Measurements from ENCODE around the gene TAMM41. TPM values are rescaled to one million over a fixed set of nuclear protein-coding genes. Genes with fewer than 3 reads are reported as not detected.

The TAMM41 gene
- total and polyA plus RNA-seq, 4 donors, result 3.0 to 8.7 (median 5.0) TPM

- no peak overlapping the region for H3K9ac ChIP-seq (ENCODE audit: low read depth in 1 of 2, low read length in 2 of 2)
- no peak for TF ChIP-seq YY1 (IDR thresholded peaks at IDR 0.05)
- no peak for TF ChIP-seq HNF4G (IDR thresholded peaks at IDR 0.05)
- TF ChIP-seq TAF1 (conservative IDR thresholded peaks at IDR 0.05), result no peak
- no peak for TF ChIP-seq CTCF (IDR thresholded peaks at IDR 0.05; ENCODE audit: low read depth, low read length, missing input control)
- no peak overlapping the region for H3K4me3 ChIP-seq (ENCODE audit: low read depth in 1 of 3, low read length in 3 of 3)
- 81% methylated on average over 5 of the region's 5 CpGs for WGBS
- no peaks in the 10 kb centered on the region for H3K27me3 ChIP-seq (ENCODE audit: control insufficient read depth in 4 of 4, insufficient read depth in 4 of 4, low read length in 3 of 4)
- peaks cover 0 to under 1% (median 0%) of the 10 kb centered on the region in 4 donors for H3K9me3 ChIP-seq (ENCODE audit: control insufficient read depth in 4 of 4, low read length in 3 of 4)
- no peak for DNase-seq (ENCODE audit: low spot score)
- peaks cover 3 to 24% (median 14%) of the 10 kb centered on the region in 4 donors for H3K36me3 ChIP-seq (ENCODE audit: control insufficient read depth in 4 of 4, insufficient read depth in 3 of 4, low read depth in 1 of 4, low read length in 3 of 4)
- H3K27ac ChIP-seq (ENCODE audit: low read depth in 1 of 2, low read length in 2 of 2), result no peak overlapping the region
- peaks cover 0 to 17% (median 13%) of the 10 kb centered on the region in 4 donors for H3K4me1 ChIP-seq (ENCODE audit: control insufficient read depth in 4 of 4, insufficient read depth in 4 of 4, low read length in 3 of 4)
These were observed 1.8 kb downstream of the TAMM41 start for GRCh38 chr3:11844891-11845290.

GRCh38 chr3:11835028-11835639, 11.6 kb downstream of the TAMM41 start:
- Histone ChIP-seq H3K27ac (ENCODE audit: low read depth in 1 of 2, low read length in 2 of 2) (no peak overlapping the region), H3K9me3 (ENCODE audit: control insufficient read depth in 4 of 4, low read length in 3 of 4) (peaks cover 0 to 3% (median 0%) of the 10 kb centered on the region in 4 donors), H3K27me3 (ENCODE audit: control insufficient read depth in 4 of 4, insufficient read depth in 4 of 4, low read length in 3 of 4) (no peaks in the 10 kb centered on the region), H3K4me3 (ENCODE audit: low read depth in 1 of 3, low read length in 3 of 3) (no peak overlapping the region), H3K36me3 (ENCODE audit: control insufficient read depth in 4 of 4, insufficient read depth in 3 of 4, low read depth in 1 of 4, low read length in 3 of 4) (peaks cover 5 to 32% (median 23%) of the 10 kb centered on the region in 4 donors), H3K9ac (ENCODE audit: low read depth in 1 of 2, low read length in 2 of 2) (no peak overlapping the region), H3K4me1 (ENCODE audit: control insufficient read depth in 4 of 4, insufficient read depth in 4 of 4, low read length in 3 of 4) (peaks cover 0 to 16% (median 14%) of the 10 kb centered on the region in 4 donors)
- TF ChIP-seq YY1 (IDR thresholded peaks at IDR 0.05), result no peak
- TF ChIP-seq CTCF (IDR thresholded peaks at IDR 0.05; ENCODE audit: low read depth, low read length, missing input control), result peak; percentile 43
- peak; percentile 64 to 71 for TF ChIP-seq RAD21 (IDR thresholded peaks at IDR 0.05)
- no peak for DNase-seq (ENCODE audit: low spot score)

DNA sequence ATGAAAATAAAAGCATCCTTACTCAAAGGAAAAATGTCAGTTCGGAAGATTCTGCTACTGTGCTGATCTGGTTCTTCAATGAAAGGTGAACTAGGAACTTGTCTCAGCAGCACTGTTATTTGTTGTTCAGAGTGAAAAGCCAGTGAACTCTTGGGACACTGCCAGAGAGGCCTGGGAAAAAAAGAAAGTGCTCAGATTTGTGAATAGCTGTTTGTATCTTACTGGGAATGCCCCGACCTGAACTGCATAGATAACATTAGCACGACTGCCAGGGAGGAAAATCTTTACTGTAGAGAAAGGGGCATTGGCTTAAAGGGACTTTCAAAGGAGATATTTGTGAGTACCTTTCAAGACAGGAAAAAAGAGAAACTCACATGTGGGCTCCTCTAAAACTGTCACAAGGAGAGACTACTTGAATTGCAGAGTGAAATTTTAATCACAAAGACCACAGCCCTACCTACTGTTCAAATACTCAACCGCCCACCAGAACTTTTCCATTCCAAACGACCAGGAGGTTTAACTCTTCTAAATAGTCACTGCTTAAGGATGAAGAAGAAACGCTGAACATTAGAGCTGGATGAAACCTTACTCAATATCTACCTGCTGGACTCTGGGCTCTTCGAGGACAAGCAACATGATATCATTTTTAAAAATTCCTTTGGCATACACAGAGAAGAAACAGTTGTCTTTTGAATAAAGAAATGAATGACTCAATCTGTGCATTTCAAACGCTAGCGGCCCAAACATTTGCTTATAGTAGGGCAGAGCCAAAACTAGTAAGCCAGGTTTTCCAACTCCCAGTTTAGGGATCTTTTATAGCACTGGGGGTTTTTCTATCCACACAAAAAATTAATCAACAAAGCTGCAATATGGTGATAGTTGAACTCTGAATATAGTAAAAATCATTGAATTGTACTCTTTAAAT, 13.4 kb downstream of the TAMM41 start:
- WGBS, result 44% methylated on average over 9 of the region's 9 CpGs
- H3K36me3 ChIP-seq (ENCODE audit: control insufficient read depth in 4 of 4, insufficient read depth in 3 of 4, low read depth in 1 of 4, low read length in 3 of 4), result peaks cover 9 to 32% (median 25%) of the 10 kb centered on the region in 4 donors

More for the DNA sequence above, 13.4 kb downstream of the TAMM41 start:
- H3K4me3 ChIP-seq (ENCODE audit: low read depth in 1 of 3, low read length in 3 of 3), result no peak overlapping the region
- H3K4me1 ChIP-seq (ENCODE audit: control insufficient read depth in 4 of 4, insufficient read depth in 4 of 4, low read length in 3 of 4), result peaks cover 0 to 16% (median 14%) of the 10 kb centered on the region in 4 donors
- TF ChIP-seq FOXA1 (IDR thresholded peaks at IDR 0.05) (no peak), CTCF (IDR thresholded peaks at IDR 0.05; ENCODE audit: low read depth, low read length, missing input control) (no peak), EGR1 (IDR thresholded peaks at IDR 0.05; ENCODE audit: low read depth in 2 of 2) (no peak), NR2F2 (IDR thresholded peaks at IDR 0.05) (no peak), RAD21 (IDR thresholded peaks at IDR 0.05) (peak in 1 of 2 donors; percentile 12), HNF4A (conservative IDR thresholded peaks at IDR 0.05) (peak; percentile 26 to 32), RXRA (IDR thresholded peaks at IDR 0.05) (peak; percentile 63 to 71), YY1 (IDR thresholded peaks at IDR 0.05) (peak; percentile 28)
- TF ChIP-seq, protein P1, sequence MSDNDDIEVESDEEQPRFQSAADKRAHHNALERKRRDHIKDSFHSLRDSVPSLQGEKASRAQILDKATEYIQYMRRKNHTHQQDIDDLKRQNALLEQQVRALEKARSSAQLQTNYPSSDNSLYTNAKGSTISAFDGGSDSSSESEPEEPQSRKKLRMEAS (IDR thresholded peaks at IDR 0.05), result no peak
- no peaks in the 10 kb centered on the region for H3K27me3 ChIP-seq (ENCODE audit: control insufficient read depth in 4 of 4, insufficient read depth in 4 of 4, low read length in 3 of 4)
- H3K9ac ChIP-seq (ENCODE audit: low read depth in 1 of 2, low read length in 2 of 2), result no peak overlapping the region
- H3K9me3 ChIP-seq (ENCODE audit: control insufficient read depth in 4 of 4, low read length in 3 of 4), result no peaks in the 10 kb centered on the region
- H3K27ac ChIP-seq (ENCODE audit: low read depth in 1 of 2, low read length in 2 of 2), result no peak overlapping the region
- peak; percentile 49 for DNase-seq (ENCODE audit: low spot score)
